Measurements from ENCODE around the gene ETV7. TPM values are rescaled to one million over a fixed set of nuclear protein-coding genes. Genes with fewer than 3 reads are reported as not detected.

ETV7 gene
- total and polyA plus RNA-seq, 2 of the 13 experiments (the other 11 are each of a cell fraction or from before 2014, with no cell fraction given) = not detected

DNA sequence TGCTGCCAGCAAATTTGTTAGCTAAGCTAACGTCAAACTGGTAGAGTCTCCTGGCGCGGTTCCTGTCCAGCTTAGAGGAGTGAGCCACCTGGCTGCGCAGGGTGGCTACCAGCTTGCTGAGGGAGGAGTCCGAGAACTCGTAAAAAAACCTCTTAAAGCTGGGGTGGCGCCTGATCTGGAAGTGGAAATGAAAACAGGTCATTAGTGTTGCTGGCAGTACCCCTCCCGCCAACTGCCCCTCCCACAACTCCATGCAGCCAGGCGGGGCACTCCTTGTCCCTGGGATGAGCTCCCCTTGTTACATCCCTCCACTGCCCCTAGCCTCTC lies 68.1 kb downstream of the ETV7 start:
- peaks cover 3% of the 10 kb centered on the region in 2 experiments; a peak in 4 of 5 replicates for H3K27me3 ChIP-seq (ENCODE audit: control insufficient read depth in 1 of 2, insufficient read depth in 2 of 2, low read length in 2 of 2)
- in situ Hi-C loops (cut with HindIII; ENCODE audit: extremely low pct_ligation_motif_present, low pct_unique_long_range_greater_than_20kb) = no loop called here
- DNase-seq (ENCODE audit: low spot score) = no peak
- H4K20me1 ChIP-seq (ENCODE audit: insufficient read depth, low read length) = no peaks in the 10 kb centered on the region
- no peak overlapping the region for H3K9ac ChIP-seq (ENCODE audit: insufficient read depth, low read depth, low read length)
- 79% methylated on average over 9 of the region's 9 CpGs for WGBS (ENCODE audit: low lambda C conversion rate)
- POLR2A ChIA-PET = interaction anchor here (0.5 kb wide), 1 partner anchor 83 kb away, joined by 3 read pairs; no protein-coding TSS in a partner anchor
- H3K9me3 ChIP-seq (ENCODE audit: low read length) = no peaks in the 10 kb centered on the region
- H3K4me1 ChIP-seq (ENCODE audit: insufficient read depth, low read length) = peaks cover 19% of the 10 kb centered on the region
- H2AFZ ChIP-seq (ENCODE audit: low read length) = no peak overlapping the region
- H3K4me2 ChIP-seq (ENCODE audit: low read depth, low read length) = no peak overlapping the region
- no peak for ATAC-seq
- no peak for TF ChIP-seq ZNF768 (CRISPR knock-in tag; IDR thresholded peaks at IDR 0.05)
- no peak for TF ChIP-seq ZFP36 (IDR thresholded peaks at IDR 0.05; ENCODE audit: borderline replicate concordance, low read depth, low read length, partially characterized antibody)
- no peak for TF ChIP-seq ZNF550 (CRISPR knock-in tag; IDR thresholded peaks at IDR 0.05; ENCODE audit: borderline replicate concordance)
- TF ChIP-seq LCORL (IDR thresholded peaks at IDR 0.05) = no peak
- no peak for TF ChIP-seq LCORL (CRISPR knock-in tag; IDR thresholded peaks at IDR 0.05)
- TF ChIP-seq, protein P1, sequence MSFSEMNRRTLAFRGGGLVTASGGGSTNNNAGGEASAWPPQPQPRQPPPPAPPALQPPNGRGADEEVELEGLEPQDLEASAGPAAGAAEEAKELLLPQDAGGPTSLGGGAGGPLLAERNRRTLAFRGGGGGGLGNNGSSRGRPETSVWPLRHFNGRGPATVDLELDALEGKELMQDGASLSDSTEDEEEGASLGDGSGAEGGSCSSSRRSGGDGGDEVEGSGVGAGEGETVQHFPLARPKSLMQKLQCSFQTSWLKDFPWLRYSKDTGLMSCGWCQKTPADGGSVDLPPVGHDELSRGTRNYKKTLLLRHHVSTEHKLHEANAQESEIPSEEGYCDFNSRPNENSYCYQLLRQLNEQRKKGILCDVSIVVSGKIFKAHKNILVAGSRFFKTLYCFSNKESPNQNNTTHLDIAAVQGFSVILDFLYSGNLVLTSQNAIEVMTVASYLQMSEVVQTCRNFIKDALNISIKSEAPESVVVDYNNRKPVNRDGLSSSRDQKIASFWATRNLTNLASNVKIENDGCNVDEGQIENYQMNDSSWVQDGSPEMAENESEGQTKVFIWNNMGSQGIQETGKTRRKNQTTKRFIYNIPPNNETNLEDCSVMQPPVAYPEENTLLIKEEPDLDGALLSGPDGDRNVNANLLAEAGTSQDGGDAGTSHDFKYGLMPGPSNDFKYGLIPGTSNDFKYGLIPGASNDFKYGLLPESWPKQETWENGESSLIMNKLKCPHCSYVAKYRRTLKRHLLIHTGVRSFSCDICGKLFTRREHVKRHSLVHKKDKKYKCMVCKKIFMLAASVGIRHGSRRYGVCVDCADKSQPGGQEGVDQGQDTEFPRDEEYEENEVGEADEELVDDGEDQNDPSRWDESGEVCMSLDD (CRISPR knock-in tag; IDR thresholded peaks at IDR 0.05; ENCODE audit: borderline replicate concordance) = no peak
- no peak for TF ChIP-seq ZNF20 (CRISPR knock-in tag; IDR thresholded peaks at IDR 0.05)
- no peak for TF ChIP-seq RBFOX2 (IDR thresholded peaks at IDR 0.05; ENCODE audit: low read depth, low read length)
- no peak for TF ChIP-seq ZNF703 (CRISPR knock-in tag; IDR thresholded peaks at IDR 0.05; ENCODE audit: borderline replicate concordance)
- BruUV-seq (replicated peaks) = no TSS peak
- CTCF ChIA-PET (ENCODE audit: low intra/inter-chr PET ratio, low total read pairs) = no interaction called here
- no peak overlapping the region for H3K27ac ChIP-seq (ENCODE audit: extremely low read length, insufficient read depth, low read length)
- H3K36me3 ChIP-seq (replicated peaks in 1 of 2; ENCODE audit: control insufficient read depth in 1 of 2, insufficient read depth in 2 of 2, low read length in 2 of 2) = no peaks in the 10 kb centered on the region
- no peak overlapping the region for H3K4me3 ChIP-seq (replicated peaks in 1 of 3; ENCODE audit: insufficient read depth in 1 of 3, low read depth in 2 of 3, low read length in 3 of 3)
- intact Hi-C loops (cut with micrococcal nuclease; ENCODE audit: unreplicated experiment) = no loop called here
- no peaks in the 10 kb centered on the region for H3K79me2 ChIP-seq (ENCODE audit: insufficient read depth, low read length)
- no peak for FAIRE-seq
